Gastroesophageal sphincter (tissue), 4 donors: Measurements from ENCODE around the gene FBRSL1. TPM values are rescaled to one million over a fixed set of nuclear protein-coding genes. Genes with fewer than 3 reads are reported as not detected.

Source experiments
- ATAC-seq: fragments of 150-250 bp; one replicate; pipeline ENCODE4 v1.9.1; 2016; ENCODE audit warnings: mild to moderate bottlenecking, moderate library complexity
- H3K27ac ChIP-seq, 4 donors: fragments of 200-600 bp; sonication (generic) in 3 of 4; 1 replicate in 3 of 4; 2 replicates in 1 of 4; pipeline ENCODE4 v1.5.1; 2016 to 2019
- H3K27me3 ChIP-seq: fragments of 200-600 bp; sonication (generic); one replicate; pipeline ENCODE4 v1.5.1; 2019
- H3K36me3 ChIP-seq, 2 donors: fragments of 200-600 bp; sonication (generic); one replicate each; pipeline ENCODE4 v1.5.1; 2019; ENCODE audit warnings: control low read depth in 1 of 2
- H3K4me1 ChIP-seq, 3 donors: fragments of 200-600 bp; sonication (generic); 1 replicate in 2 of 3; 2 replicates in 1 of 3; pipeline ENCODE4 v1.5.1; 2016 to 2019; ENCODE audit warnings: control low read depth in 2 of 3
- H3K4me3 ChIP-seq, 2 donors: fragments of 200-600 bp; sonication (generic); one replicate each; pipeline ENCODE4 v1.5.1; 2019; ENCODE audit warnings: mild to moderate bottlenecking in 1 of 2, moderate library complexity in 1 of 2
- H3K9me3 ChIP-seq, 3 donors: fragments of 200-600 bp; sonication (generic); one replicate each; pipeline ENCODE4 v1.5.1; 2017 to 2019; ENCODE audit warnings: control low read depth in 2 of 3
- CTCF ChIP-seq, 4 experiments: fragments of 200-600 bp in 2 of 4; fragments of 450-650 bp in 2 of 4; sonication (generic) in 1 of 4; IDR thresholded peaks; one replicate each; pipeline ENCODE4 v1.5.1; 2017 to 2019; ENCODE audit warnings: antibody characterized with exemption in 4 of 4, mild to moderate bottlenecking in 2 of 4, moderate library complexity in 2 of 4
- EP300 ChIP-seq: sonication (generic); formaldehyde crosslinking; IDR thresholded peaks from one replicate; pipeline ENCODE4 v1.6.1; 2017; ENCODE audit warnings: antibody characterized with exemption, mild to moderate bottlenecking
- POLR2A ChIP-seq, 2 donors: fragments of 450-650 bp; IDR thresholded peaks; one replicate each; pipeline ENCODE4 v1.6.1; 2017; ENCODE audit warnings: antibody characterized with exemption in 2 of 2, mild to moderate bottlenecking in 2 of 2, moderate library complexity in 1 of 2
- POLR2AphosphoS5 ChIP-seq: sonication (generic); formaldehyde crosslinking; IDR thresholded peaks from one replicate; pipeline ENCODE4 v1.6.1; 2017; ENCODE audit warnings: antibody characterized with exemption
- WGBS, 2 donors: methylation state at CpG; one replicate each; pipeline ENCODE4 v1.1.5; 2018; ENCODE audit warnings: low coverage in 1 of 2; 5-methylcytosine and 5-hydroxymethylcytosine counted together
- total RNA-seq, 4 donors: library from RNA; depleted of rRNA; stranded (reverse); fragments of >200 nt; gene quantifications; one replicate each; pipeline ENCODE4 v1.1.0, GENCODE V29; 2016

The FBRSL1 gene
- total RNA-seq, 4 donors from 2014 or later: 8.5 to 24.7 (median 15.5) TPM

GRCh38 chr12:132492951-132493350 lies 3.0 kb downstream of the FBRSL1 start:
- no peak for TF ChIP-seq POLR2AphosphoS5
- TF ChIP-seq POLR2A (IDR thresholded peaks at IDR 0.05): no peak
- TF ChIP-seq EP300: no peak
- no peak for TF ChIP-seq CTCF (IDR thresholded peaks at IDR 0.05)
- ATAC-seq: no peak
- H3K27me3 ChIP-seq: no peaks in the 10 kb centered on the region
- H3K9me3 ChIP-seq: no peaks in the 10 kb centered on the region
- H3K4me1 ChIP-seq: peaks cover 0 to 88% (median 52%) of the 10 kb centered on the region in 3 donors
- no peak overlapping the region for H3K27ac ChIP-seq
- peak overlapping the region in 1 of 2 donors; percentile 61 for H3K4me3 ChIP-seq
- 83% methylated on average over 1 of the region's 12 CpGs; no CpG with 5 or more reads in 1 of the 2 donors for WGBS, 2 donors
- peaks cover 0 to 3% of the 10 kb centered on the region in 2 donors for H3K36me3 ChIP-seq

GRCh38 chr12:132493482-132494178 lies 3.7 kb downstream of the FBRSL1 start:
- H3K27me3 ChIP-seq: no peaks in the 10 kb centered on the region
- H3K36me3 ChIP-seq: peaks cover 0 to 3% of the 10 kb centered on the region in 2 donors
- no peaks in the 10 kb centered on the region for H3K9me3 ChIP-seq
- TF ChIP-seq CTCF (IDR thresholded peaks at IDR 0.05) (no peak), POLR2AphosphoS5 (no peak), EP300 (no peak), POLR2A (IDR thresholded peaks at IDR 0.05) (no peak)
- WGBS, 2 donors: 80% methylated on average over 1 of the region's 18 CpGs; no CpG with 5 or more reads in 1 of the 2 donors
- no peak for ATAC-seq
- H3K4me3 ChIP-seq: no peak overlapping the region
- peaks cover 0 to 88% (median 52%) of the 10 kb centered on the region in 3 donors for H3K4me1 ChIP-seq
- no peak overlapping the region for H3K27ac ChIP-seq

- ATAC-seq: no peak
- no peak overlapping the region for H3K4me3 ChIP-seq
- WGBS, 2 donors: no CpG with 5 or more reads among the region's 25 CpGs
- H3K4me1 ChIP-seq: peaks cover 0 to 88% (median 56%) of the 10 kb centered on the region in 3 donors
- no peak for TF ChIP-seq POLR2A (IDR thresholded peaks at IDR 0.05)
- H3K9me3 ChIP-seq: no peaks in the 10 kb centered on the region
- H3K36me3 ChIP-seq: peaks cover 0 to 3% of the 10 kb centered on the region in 2 donors
- H3K27ac ChIP-seq: no peak overlapping the region
- H3K27me3 ChIP-seq: no peaks in the 10 kb centered on the region
Measured at GRCh38 chr12:132494294-132495164, 4.6 kb downstream of the FBRSL1 start.

GRCh38 chr12:132495165-132495544 lies 5.2 kb downstream of the FBRSL1 start:
- H3K27me3 ChIP-seq: no peaks in the 10 kb centered on the region
- no peak for ATAC-seq
- H3K4me3 ChIP-seq: no peak overlapping the region
- H3K27ac ChIP-seq: no peak overlapping the region
- H3K4me1 ChIP-seq: peaks cover 0 to 94% (median 61%) of the 10 kb centered on the region in 3 donors
- TF ChIP-seq POLR2A (IDR thresholded peaks at IDR 0.05) (no peak), EP300 (no peak), POLR2AphosphoS5 (no peak), CTCF (IDR thresholded peaks at IDR 0.05) (no peak)
- no CpG with 5 or more reads among the region's 9 CpGs for WGBS, 2 donors
- peaks cover 0 to 3% of the 10 kb centered on the region in 2 donors for H3K36me3 ChIP-seq
- H3K9me3 ChIP-seq: no peaks in the 10 kb centered on the region

GRCh38 chr12:132495629-132496357 lies 5.8 kb downstream of the FBRSL1 start:
- Histone ChIP-seq H3K4me1 (peaks cover 0 to 100% (median 67%) of the 10 kb centered on the region in 3 donors), H3K4me3 (no peak overlapping the region), H3K36me3 (peaks cover 0 to 3% of the 10 kb centered on the region in 2 donors), H3K9me3 (no peaks in the 10 kb centered on the region), H3K27me3 (no peaks in the 10 kb centered on the region), H3K27ac (no peak overlapping the region)
- TF ChIP-seq CTCF (IDR thresholded peaks at IDR 0.05) (no peak), EP300 (no peak), POLR2AphosphoS5 (no peak), POLR2A (IDR thresholded peaks at IDR 0.05) (no peak)
- no peak for ATAC-seq
- WGBS, 2 donors: 71% methylated on average over 9 of the region's 31 CpGs; no CpG with 5 or more reads in 1 of the 2 donors
